Measurements from ENCODE around the gene FXYD1. TPM values are rescaled to one million over a fixed set of nuclear protein-coding genes. Genes with fewer than 3 reads are reported as not detected.
"Not testable (repeated sequence)": the region's sequence is repeated elsewhere in the genome, so short reads cannot be mapped to it uniquely, and the experiment has no call there.

Gene FXYD1
- total RNA-seq, 4 donors from 2014 or later: 44.4 to 92.6 (median 70.7) TPM

DNA sequence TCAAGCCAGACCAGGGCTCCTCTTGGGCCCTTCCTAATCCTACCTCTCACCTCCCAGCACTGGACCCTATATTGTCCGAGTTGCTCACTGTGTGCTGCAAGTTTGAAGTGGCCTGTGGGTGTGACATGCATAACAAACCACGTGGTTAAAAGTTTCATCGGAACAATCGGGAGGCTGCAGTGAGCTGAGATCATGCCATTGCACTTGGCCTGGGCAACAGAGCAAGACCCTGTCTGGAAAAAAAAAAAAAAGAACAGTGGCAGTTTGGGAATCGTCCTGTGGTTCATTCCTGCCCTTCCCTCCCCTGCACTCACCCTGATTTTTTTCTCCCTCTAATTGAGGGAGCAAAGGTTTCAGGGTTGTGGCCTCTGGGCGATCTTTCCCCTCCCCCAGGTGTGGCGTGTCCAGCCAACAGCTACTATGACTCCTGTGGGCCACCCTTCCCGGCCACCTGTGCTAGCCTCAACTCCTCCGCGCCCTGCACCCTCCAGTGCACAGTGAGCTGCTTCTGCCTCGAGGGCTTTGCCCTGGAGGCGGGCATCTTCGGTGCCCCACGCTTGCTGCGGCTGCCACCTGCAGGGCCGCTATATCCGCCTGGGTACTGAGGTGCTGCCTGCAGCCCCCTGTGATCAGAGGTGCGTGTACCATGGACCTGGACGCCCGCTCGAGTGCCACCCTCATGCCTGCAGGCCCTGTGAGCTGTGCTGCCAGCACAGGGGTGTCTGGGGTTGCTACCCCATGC is 39.3 kb upstream of the FXYD1 start:
- no peaks in the 10 kb centered on the region for H3K9me3 ChIP-seq

DNA sequence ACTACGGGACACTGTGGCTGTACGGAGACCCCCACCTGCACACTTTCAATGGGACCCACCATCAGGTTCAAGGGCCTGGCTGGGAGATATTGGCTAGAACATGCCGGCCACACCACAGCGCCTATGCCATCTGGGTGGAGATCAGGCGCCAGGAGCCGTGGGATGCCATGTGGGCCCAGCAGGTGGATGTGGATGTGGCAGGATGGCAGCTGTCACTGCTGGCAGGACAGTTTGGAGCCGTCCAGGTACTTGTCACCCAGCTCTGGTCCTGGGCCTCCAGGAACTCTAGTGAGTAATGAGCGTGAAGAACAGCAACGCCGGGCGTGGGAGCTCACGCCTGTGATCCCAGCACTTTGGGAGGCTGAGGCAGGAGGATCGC is 38.7 kb upstream of the FXYD1 start:
- Histone ChIP-seq H3K4me1 (no peaks in the 10 kb centered on the region), H3K27ac (replicated peaks in 1 of 4) (no peak overlapping the region), H3K27me3 (no peaks in the 10 kb centered on the region), H3K36me3 (no peaks in the 10 kb centered on the region), H3K4me3 (no peak overlapping the region), H3K9me3 (no peaks in the 10 kb centered on the region)
- TF ChIP-seq POLR2A (IDR thresholded peaks at IDR 0.05; ENCODE audit: low read depth): no peak
- TF ChIP-seq POLR2AphosphoS5 (IDR thresholded peaks at IDR 0.05): no peak
- TF ChIP-seq, protein P1, sequence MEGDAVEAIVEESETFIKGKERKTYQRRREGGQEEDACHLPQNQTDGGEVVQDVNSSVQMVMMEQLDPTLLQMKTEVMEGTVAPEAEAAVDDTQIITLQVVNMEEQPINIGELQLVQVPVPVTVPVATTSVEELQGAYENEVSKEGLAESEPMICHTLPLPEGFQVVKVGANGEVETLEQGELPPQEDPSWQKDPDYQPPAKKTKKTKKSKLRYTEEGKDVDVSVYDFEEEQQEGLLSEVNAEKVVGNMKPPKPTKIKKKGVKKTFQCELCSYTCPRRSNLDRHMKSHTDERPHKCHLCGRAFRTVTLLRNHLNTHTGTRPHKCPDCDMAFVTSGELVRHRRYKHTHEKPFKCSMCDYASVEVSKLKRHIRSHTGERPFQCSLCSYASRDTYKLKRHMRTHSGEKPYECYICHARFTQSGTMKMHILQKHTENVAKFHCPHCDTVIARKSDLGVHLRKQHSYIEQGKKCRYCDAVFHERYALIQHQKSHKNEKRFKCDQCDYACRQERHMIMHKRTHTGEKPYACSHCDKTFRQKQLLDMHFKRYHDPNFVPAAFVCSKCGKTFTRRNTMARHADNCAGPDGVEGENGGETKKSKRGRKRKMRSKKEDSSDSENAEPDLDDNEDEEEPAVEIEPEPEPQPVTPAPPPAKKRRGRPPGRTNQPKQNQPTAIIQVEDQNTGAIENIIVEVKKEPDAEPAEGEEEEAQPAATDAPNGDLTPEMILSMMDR (IDR thresholded peaks at IDR 0.05): no peak
- TF ChIP-seq EP300 (IDR thresholded peaks at IDR 0.05): no peak
- intact Hi-C loops (cut with DNase I): no loop called here
- 97% methylated on average over 6 of the region's 13 CpGs for WGBS
- no peak for DNase-seq (ENCODE audit: extremely low spot score)

More for the DNA sequence above, 39.3 kb upstream of the FXYD1 start:
- no peaks in the 10 kb centered on the region for H3K27me3 ChIP-seq
- H3K4me1 ChIP-seq: no peaks in the 10 kb centered on the region
- H3K36me3 ChIP-seq: no peaks in the 10 kb centered on the region
- DNase-seq (ENCODE audit: extremely low spot score): no peak
- TF ChIP-seq POLR2AphosphoS5 (IDR thresholded peaks at IDR 0.05): no peak
- TF ChIP-seq, protein P1 (IDR thresholded peaks at IDR 0.05): no peak
- no peak for TF ChIP-seq POLR2A (IDR thresholded peaks at IDR 0.05; ENCODE audit: low read depth)
- TF ChIP-seq EP300 (IDR thresholded peaks at IDR 0.05): no peak
- intact Hi-C loops (cut with DNase I): no loop called here
- H3K27ac ChIP-seq (replicated peaks in 1 of 4): no peak overlapping the region
- no peak overlapping the region for H3K4me3 ChIP-seq
- WGBS: 83% methylated on average over 15 of the region's 21 CpGs

DNA sequence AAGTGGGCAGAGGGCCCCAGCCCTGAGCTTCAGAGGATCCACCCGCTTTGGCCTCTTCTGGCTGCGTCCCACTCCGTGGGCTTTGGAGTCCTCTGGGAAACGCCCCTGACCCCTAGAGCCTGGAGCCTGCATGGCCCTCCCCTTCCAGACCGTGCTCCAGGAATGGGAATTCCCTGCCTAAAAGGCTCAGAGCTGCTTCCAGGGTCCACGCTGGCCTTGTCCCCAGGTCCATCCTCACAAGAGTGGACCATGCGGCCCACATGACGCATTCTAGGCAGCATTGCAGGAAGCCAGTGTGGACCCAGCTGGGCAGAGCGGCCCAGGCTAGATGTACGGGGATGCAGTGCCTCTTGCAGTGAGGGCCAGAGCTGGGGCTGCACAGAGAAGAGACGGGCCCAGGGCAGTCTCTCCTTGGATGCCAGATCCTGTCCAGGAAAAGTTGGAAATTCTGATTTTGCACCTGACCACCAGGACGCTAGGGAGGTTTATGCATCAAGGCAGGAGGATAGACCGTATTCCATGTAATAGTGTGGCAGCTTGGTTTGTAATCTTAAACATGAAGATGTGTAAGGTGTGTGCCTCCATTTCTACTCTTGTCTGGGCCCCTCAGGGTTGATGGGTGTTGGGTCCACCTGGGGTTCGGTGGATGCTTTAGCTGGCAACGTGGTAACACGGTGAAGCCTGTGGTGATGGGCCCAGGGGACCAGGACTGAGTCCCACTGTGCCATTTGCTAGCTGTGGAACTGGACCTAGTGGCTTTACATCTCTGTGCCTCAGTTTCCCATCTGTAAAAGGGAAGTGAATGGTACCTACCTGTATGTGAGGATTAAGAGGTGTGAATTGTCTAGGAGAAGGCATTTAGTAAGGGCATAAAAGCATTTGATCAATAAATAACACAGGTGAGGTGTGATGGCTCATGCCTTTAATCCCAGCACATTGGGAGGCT is 37.8 kb upstream of the FXYD1 start:
- H3K9me3 ChIP-seq: no peaks in the 10 kb centered on the region
- no peak overlapping the region for H3K27ac ChIP-seq (replicated peaks in 1 of 4)
- H3K4me3 ChIP-seq: no peak overlapping the region
- WGBS: 66% methylated on average over 12 of the region's 16 CpGs
- no peaks in the 10 kb centered on the region for H3K36me3 ChIP-seq
- TF ChIP-seq EP300 (IDR thresholded peaks at IDR 0.05) (no peak), POLR2A (IDR thresholded peaks at IDR 0.05; ENCODE audit: low read depth) (no peak), POLR2AphosphoS5 (IDR thresholded peaks at IDR 0.05) (no peak)
- TF ChIP-seq, protein P1 (IDR thresholded peaks at IDR 0.05): no peak
- H3K27me3 ChIP-seq: no peaks in the 10 kb centered on the region
- intact Hi-C loops (cut with DNase I): no loop called here
- H3K4me1 ChIP-seq: no peaks in the 10 kb centered on the region
- no peak for DNase-seq (ENCODE audit: extremely low spot score)

DNA sequence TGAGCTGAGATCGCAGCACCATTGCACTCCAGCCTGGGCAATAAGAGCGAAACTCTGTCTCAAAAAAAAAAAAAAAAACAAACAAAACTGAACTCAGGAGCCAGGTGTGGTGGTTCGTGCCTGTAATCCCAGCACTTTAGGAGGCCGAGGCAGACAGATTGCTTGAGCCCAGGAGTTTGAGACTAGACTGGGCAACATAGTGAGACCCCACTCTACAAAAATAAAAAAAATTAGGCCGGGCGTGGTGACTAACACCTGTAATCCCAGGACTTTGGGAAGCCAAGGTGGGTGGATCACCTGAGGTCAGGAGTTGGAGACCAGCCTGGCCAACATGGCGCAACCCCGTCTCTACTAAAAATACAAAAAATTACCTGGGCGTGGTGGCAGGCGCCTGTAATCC is 36.7 kb upstream of the FXYD1 start:
- H3K4me1 ChIP-seq; intact Hi-C loops (cut with DNase I): not testable (repeated sequence)

DNA sequence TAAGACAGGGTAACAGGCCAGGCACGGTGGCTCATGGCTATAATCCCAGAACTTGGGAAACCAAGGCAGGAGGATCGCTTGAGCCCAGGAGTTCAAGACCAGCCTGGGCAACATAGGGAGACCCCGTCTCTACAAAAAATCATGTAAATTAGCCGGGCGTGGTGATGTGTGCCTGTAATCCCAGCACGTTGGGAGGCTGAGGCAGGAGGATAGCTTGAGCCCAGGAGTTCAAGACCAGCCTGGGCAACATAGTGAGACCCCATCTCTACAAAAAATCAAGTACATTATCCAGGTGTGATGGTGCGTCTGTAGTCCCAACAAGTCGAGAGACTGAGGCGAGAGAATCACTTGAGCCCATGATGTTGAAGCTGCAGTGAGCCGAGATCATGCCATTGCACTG is 35.0 kb upstream of the FXYD1 start:
- 74% methylated on average over 10 of the region's 10 CpGs for WGBS
- H3K27me3 ChIP-seq; DNase-seq (ENCODE audit: extremely low spot score); H3K27ac ChIP-seq (replicated peaks in 1 of 4); H3K4me3 ChIP-seq; H3K36me3 ChIP-seq; H3K4me1 ChIP-seq; intact Hi-C loops (cut with DNase I); H3K9me3 ChIP-seq: not testable (repeated sequence)

More for the DNA sequence above, 36.7 kb upstream of the FXYD1 start:
- H3K36me3 ChIP-seq; H3K27ac ChIP-seq (replicated peaks in 1 of 4); DNase-seq (ENCODE audit: extremely low spot score); H3K4me3 ChIP-seq; H3K9me3 ChIP-seq; H3K27me3 ChIP-seq: not testable (repeated sequence)
- 91% methylated on average over 10 of the region's 10 CpGs for WGBS

Data from esophagus muscularis mucosa (tissue), 4 donors.